Transverse colon (tissue), 4 donors: Measurements from ENCODE around the gene LRRC61. TPM values are rescaled to one million over a fixed set of nuclear protein-coding genes. Genes with fewer than 3 reads are reported as not detected.

Source experiments
- DNase-seq: peaks from one replicate; pipeline ENCODE4 v3.0.0-alpha.2; 2019
- H3K27ac ChIP-seq, 4 donors: fragments of 200-600 bp; sonication (generic); 2 replicates each; pipeline ENCODE4 v1.5.1; 2016 to 2018; ENCODE audit warnings: inconsistent platforms in 4 of 4
- H3K27me3 ChIP-seq: fragments of 200-600 bp; sonication (generic); 2 replicates; pipeline ENCODE4 v1.5.1; 2017; ENCODE audit warnings: inconsistent platforms
- H3K36me3 ChIP-seq, 4 donors: fragments of 200-600 bp; sonication (generic); 2 replicates each; pipeline ENCODE4 v1.5.1; 2017 to 2019; ENCODE audit warnings: inconsistent platforms in 4 of 4
- H3K4me1 ChIP-seq, 4 donors: fragments of 200-600 bp; sonication (generic); 2 replicates each; pipeline ENCODE4 v1.5.1; 2017 to 2020; ENCODE audit warnings: inconsistent platforms in 4 of 4
- H3K4me3 ChIP-seq, 4 donors: fragments of 200-600 bp; sonication (generic); 1 replicate in 1 of 4; 2 replicates in 3 of 4; pipeline versions ENCODE4 v1.5.1 to v1.6.1; 2017 to 2019; ENCODE audit warnings: inconsistent platforms in 4 of 4
- H3K9me3 ChIP-seq, 2 donors: fragments of 200-600 bp; sonication (generic); 2 replicates each; pipeline ENCODE4 v1.5.1; 2017 to 2019; ENCODE audit warnings: inconsistent platforms in 2 of 2
- CTCF ChIP-seq, 5 experiments: fragments of 200-600 bp in 3 of 5; fragments of 450-650 bp in 2 of 5; sonication (generic) in 3 of 5; IDR thresholded peaks; 1 replicate in 2 of 5; 2 replicates in 3 of 5; pipeline ENCODE4 v1.5.1; 2016 to 2017; ENCODE audit warnings: antibody characterized with exemption in 5 of 5, inconsistent platforms in 3 of 5, mild to moderate bottlenecking in 2 of 5, moderate library complexity in 1 of 5
- EP300 ChIP-seq: sonication (generic); formaldehyde crosslinking; IDR thresholded peaks from one replicate; pipeline ENCODE4 v1.6.1; 2017; ENCODE audit warnings: antibody characterized with exemption, low read depth
- POLR2A ChIP-seq: fragments of 450-650 bp; IDR thresholded peaks from one replicate; pipeline ENCODE4 v1.6.1; 2016; ENCODE audit warnings: antibody characterized with exemption, mild to moderate bottlenecking, moderate library complexity
- POLR2AphosphoS5 ChIP-seq, 3 donors: sonication (generic); formaldehyde crosslinking; IDR thresholded peaks; one replicate each; pipeline ENCODE4 v1.6.1; 2016; ENCODE audit warnings: antibody characterized with exemption in 3 of 3
- WGBS, 2 donors: methylation state at CpG; one replicate each; pipeline ENCODE4 v1.1.5; 2018; ENCODE audit warnings: low coverage in 1 of 2; 5-methylcytosine and 5-hydroxymethylcytosine counted together
- in situ Hi-C, 4 donors: fragments of 200-750 bp; cut with MboI; loops; one replicate each; pipeline versions ENCODE4 v1.15.0 to v1.15.1; 2017; ENCODE audit warnings: low sequenced_read_pairs in 3 of 4, low pct_ligation_motif_present in 1 of 4, low pct_unique_long_range_greater_than_20kb in 1 of 4
- intact Hi-C: fragments of 100-400 bp; cut with DNase I; formaldehyde crosslinking; loops from one replicate; pipeline ENCODE4 v1.15.1; 2023; ENCODE audit warnings: low total_unique reads
- total RNA-seq, 4 donors: library from RNA; depleted of rRNA; stranded (reverse); fragments of >200 nt; gene quantifications; one replicate each; pipeline ENCODE4 v1.1.0, GENCODE V29; 2016

LRRC61 gene
- total RNA-seq, 4 donors from 2014 or later, result 1.4 to 55.4 (median 17.2) TPM

GRCh38 chr7:150361402-150361801, 38.2 kb downstream of the LRRC61 start:
- H3K36me3 ChIP-seq, result no peaks in the 10 kb centered on the region
- TF ChIP-seq CTCF (IDR thresholded peaks at IDR 0.05), result no peak
- TF ChIP-seq EP300, result no peak
- no peak for TF ChIP-seq POLR2AphosphoS5 (IDR thresholded peaks at IDR 0.05)
- intact Hi-C loops, result no loop called here
- no peaks in the 10 kb centered on the region for H3K27me3 ChIP-seq
- peak overlapping the region in 1 of 4 donors; percentile 2 for H3K27ac ChIP-seq
- no peak overlapping the region for H3K4me3 ChIP-seq
- DNase-seq, result no peak
- in situ Hi-C loops, result no loop called here
- no peaks in the 10 kb centered on the region for H3K9me3 ChIP-seq
- H3K4me1 ChIP-seq, result peaks cover 0 to 12% (median 3%) of the 10 kb centered on the region in 4 donors
- 59 to 78% methylated on average over 2 to 7 of the region's 7 CpGs for WGBS, 2 donors

GRCh38 chr7:150361807-150362621, 38.9 kb downstream of the LRRC61 start:
- WGBS, 2 donors, result 68 to 83% methylated on average over 13 to 18 of the region's 18 CpGs
- H3K4me3 ChIP-seq, result no peak overlapping the region
- H3K9me3 ChIP-seq, result no peaks in the 10 kb centered on the region
- no peaks in the 10 kb centered on the region for H3K27me3 ChIP-seq
- peaks cover 0 to 13% (median 0%) of the 10 kb centered on the region in 4 donors for H3K4me1 ChIP-seq
- TF ChIP-seq POLR2AphosphoS5 (IDR thresholded peaks at IDR 0.05) (no peak), EP300 (no peak), CTCF (IDR thresholded peaks at IDR 0.05) (no peak), POLR2A (no peak)
- intact Hi-C loops, result no loop called here
- H3K27ac ChIP-seq, result no peak overlapping the region
- in situ Hi-C loops, result no loop called here
- no peaks in the 10 kb centered on the region for H3K36me3 ChIP-seq
- no peak for DNase-seq

GRCh38 chr7:150363370-150363769, 40.2 kb downstream of the LRRC61 start:
- no peak for DNase-seq
- intact Hi-C loops (no loop called here), in situ Hi-C loops (no loop called here)
- no peaks in the 10 kb centered on the region for H3K27me3 ChIP-seq
- peaks cover 0 to 23% (median 5%) of the 10 kb centered on the region in 4 donors for H3K4me1 ChIP-seq
- TF ChIP-seq EP300 (no peak), CTCF (IDR thresholded peaks at IDR 0.05) (no peak), POLR2AphosphoS5 (IDR thresholded peaks at IDR 0.05) (no peak), POLR2A (no peak)
- H3K9me3 ChIP-seq, result no peaks in the 10 kb centered on the region
- 85 to 89% methylated on average over 3 to 4 of the region's 4 CpGs for WGBS, 2 donors
- H3K36me3 ChIP-seq, result no peaks in the 10 kb centered on the region
- peak overlapping the region in 1 of 4 donors; percentile 13 for H3K27ac ChIP-seq
- no peak overlapping the region for H3K4me3 ChIP-seq

GRCh38 chr7:150363872-150364271, 40.7 kb downstream of the LRRC61 start:
- 76 to 88% methylated on average over 2 to 5 of the region's 5 CpGs for WGBS, 2 donors
- H3K27ac ChIP-seq, result peak overlapping the region in 1 of 4 donors; percentile 13
- in situ Hi-C loops, result no loop called here

More at GRCh38 chr7:150363872-150364271, 40.7 kb downstream of the LRRC61 start:
- no peaks in the 10 kb centered on the region for H3K27me3 ChIP-seq
- peaks cover 0 to 23% (median 5%) of the 10 kb centered on the region in 4 donors for H3K4me1 ChIP-seq
- intact Hi-C loops, result no loop called here
- no peak overlapping the region for H3K4me3 ChIP-seq
- no peak for TF ChIP-seq CTCF (IDR thresholded peaks at IDR 0.05)
- TF ChIP-seq EP300, result no peak
- no peak for TF ChIP-seq POLR2AphosphoS5 (IDR thresholded peaks at IDR 0.05)
- TF ChIP-seq POLR2A, result no peak
- H3K9me3 ChIP-seq, result no peaks in the 10 kb centered on the region
- no peaks in the 10 kb centered on the region for H3K36me3 ChIP-seq
- DNase-seq, result no peak
